ENCODE data around the gene SLC25A45.

- TF ChIP-seq CTCF (IDR thresholded peaks at IDR 0.05): no peak
- TF ChIP-seq EP300 (IDR thresholded peaks at IDR 0.05; ENCODE audit: low read depth): no peak
These were observed 47.4 kb upstream of the SLC25A45 start for GRCh38 chr11:65429724-65430405.

All from transverse colon (tissue), 3 donors.